HepG2 (cell line): ENCODE measurements around the gene SSTR5. TPM values are rescaled to one million over a fixed set of nuclear protein-coding genes. Genes with fewer than 3 reads are reported as not detected.

Experiments used
- ATF2 ChIP-seq: sonication (generic); formaldehyde crosslinking; IDR thresholded peaks from 2 replicates; pipeline ENCODE4 v1.4.0; 2020; ENCODE audit warnings: missing genetic modification reagents
- BRCA1 ChIP-seq: sonication (generic); formaldehyde crosslinking; IDR thresholded peaks from 2 replicates; pipeline ENCODE4 v1.4.0; 2020; ENCODE audit warnings: missing genetic modification reagents
- MAFK ChIP-seq, 2 experiments: IDR thresholded peaks in 1 of 2; conservative IDR thresholded peaks in 1 of 2; 2 replicates each; pipeline ENCODE4 v1.6.1; 2011; ENCODE audit warnings: improper control_type of control experiment in 2 of 2, low read length in 2 of 2
- MLX ChIP-seq: IDR thresholded peaks from 2 replicates; pipeline ENCODE4 v1.6.1; 2016
- NCOA1 ChIP-seq: sonication (generic); formaldehyde crosslinking; IDR thresholded peaks from 2 replicates; pipeline ENCODE4 v1.9.0; 2021; ENCODE audit warnings: missing genetic modification reagents
- SP2 ChIP-seq: sonication (generic); formaldehyde crosslinking; IDR thresholded peaks from 2 replicates; pipeline ENCODE4 v1.5.1; 2020; ENCODE audit warnings: mild to moderate bottlenecking, missing genetic modification reagents
- ZBTB26 ChIP-seq: IDR thresholded peaks from 2 replicates; pipeline ENCODE4 v1.6.1; 2016; ENCODE audit warnings: missing compliant biosample characterization, missing genetic modification reagents, borderline replicate concordance
- ZBTB38 ChIP-seq: sonication (generic); formaldehyde crosslinking; IDR thresholded peaks from 2 replicates; pipeline ENCODE4 v1.5.1; 2020; ENCODE audit warnings: mild to moderate bottlenecking, missing genetic modification reagents
- ZFY ChIP-seq: sonication (generic); formaldehyde crosslinking; IDR thresholded peaks from 2 replicates; pipeline ENCODE4 v1.4.0; 2020; ENCODE audit warnings: missing genetic modification reagents
- ZNF160 ChIP-seq: sonication (generic); formaldehyde crosslinking; IDR thresholded peaks from 2 replicates; pipeline ENCODE4 v1.8.0; 2022; ENCODE audit warnings: mild to moderate bottlenecking, inconsistent platforms, missing genetic modification reagents
- ZNF441 ChIP-seq: sonication (generic); formaldehyde crosslinking; IDR thresholded peaks from 2 replicates; pipeline ENCODE4 v1.7.0; 2021; ENCODE audit warnings: missing genetic modification reagents, borderline replicate concordance
- ZNF563 ChIP-seq: sonication (generic); formaldehyde crosslinking; IDR thresholded peaks from 2 replicates; pipeline ENCODE4 v1.8.0; 2022; ENCODE audit warnings: mild to moderate bottlenecking, moderate library complexity, missing genetic modification reagents
- ZNF780A ChIP-seq: sonication (generic); formaldehyde crosslinking; IDR thresholded peaks from 2 replicates; pipeline ENCODE4 v1.8.0; 2022; ENCODE audit warnings: mild to moderate bottlenecking, missing genetic modification reagents, moderate library complexity
- ZNF883 ChIP-seq: sonication (generic); formaldehyde crosslinking; IDR thresholded peaks from 2 replicates; pipeline ENCODE4 v1.5.1; 2020; ENCODE audit warnings: mild to moderate bottlenecking, missing genetic modification reagents; ENCODE audit errors: not compliant biosample characterization
- ZZZ3 ChIP-seq: sonication (generic); formaldehyde crosslinking; IDR thresholded peaks from 2 replicates; pipeline ENCODE4 v1.4.0; 2020; ENCODE audit warnings: missing genetic modification reagents, mild to moderate bottlenecking, borderline replicate concordance
- polyA plus RNA-seq, 8 experiments: library from polyadenylated mRNA; depleted of rRNA in 3 of 8; stranded (reverse) in 7 of 8; unstranded in 1 of 8; fragments of >200 nt; fragmentation: Illumina TruSeq in 4 of 8; extraction: Trizol in 4 of 8; gene quantifications; 2 replicates each; pipeline versions ENCODE4 v1.2.1 to v1.2.3, GENCODE V29; 2011 to 2016; ENCODE audit warnings: low read depth in 4 of 8, missing spikeins in 1 of 8, mixed read lengths in 1 of 8; ENCODE audit not compliant: insufficient read depth in 1 of 8
- total RNA-seq, 5 experiments: library from RNA; depleted of rRNA; stranded (reverse); fragments of >200 nt; fragmentation: Illumina TruSeq; extraction: Trizol; gene quantifications; 2 replicates each; pipeline ENCODE4 v1.2.3, GENCODE V29; 2016; ENCODE audit warnings: low read depth in 1 of 5
- TF ChIP-seq, protein P1 (sequence below): sonication (generic); formaldehyde crosslinking; IDR thresholded peaks from 2 replicates; pipeline ENCODE4 v1.5.0; 2020; ENCODE audit warnings: mild to moderate bottlenecking, missing genetic modification reagents, borderline replicate concordance
- TF ChIP-seq, protein P2 (sequence below): sonication (generic); formaldehyde crosslinking; conservative IDR thresholded peaks from 2 replicates; pipeline ENCODE4 v1.5.0; 2020; ENCODE audit warnings: missing genetic modification reagents

SSTR5 gene
- total and polyA plus RNA-seq, 2 of the 13 experiments (the other 11 are each of a cell fraction or from before 2014, with no cell fraction given): 0.20 to 0.49 TPM

GRCh38 chr16:1078579-1079021, 6.1 kb downstream of the SSTR5 start (continued):
- no peak for TF ChIP-seq ZBTB26 (CRISPR knock-in tag)
- 0 out of 4 replicates have a peak, but pooled peaks of 1 of the 2 experiments have one; percentile 9 for TF ChIP-seq MAFK (conservative IDR thresholded peaks at IDR 0.05 in 1 of 2, IDR thresholded peaks at IDR 0.05 in 1 of 2; ENCODE audit: low read length in 2 of 2)
- peak; percentile 64 for TF ChIP-seq ZFY (CRISPR knock-in tag)
- TF ChIP-seq ZNF441 (CRISPR knock-in tag): peak; percentile 73; the same call in 1 of the 2 replicates
- TF ChIP-seq ZBTB38: no peak; the same call in 1 of the 2 replicates
- TF ChIP-seq, protein P1, sequence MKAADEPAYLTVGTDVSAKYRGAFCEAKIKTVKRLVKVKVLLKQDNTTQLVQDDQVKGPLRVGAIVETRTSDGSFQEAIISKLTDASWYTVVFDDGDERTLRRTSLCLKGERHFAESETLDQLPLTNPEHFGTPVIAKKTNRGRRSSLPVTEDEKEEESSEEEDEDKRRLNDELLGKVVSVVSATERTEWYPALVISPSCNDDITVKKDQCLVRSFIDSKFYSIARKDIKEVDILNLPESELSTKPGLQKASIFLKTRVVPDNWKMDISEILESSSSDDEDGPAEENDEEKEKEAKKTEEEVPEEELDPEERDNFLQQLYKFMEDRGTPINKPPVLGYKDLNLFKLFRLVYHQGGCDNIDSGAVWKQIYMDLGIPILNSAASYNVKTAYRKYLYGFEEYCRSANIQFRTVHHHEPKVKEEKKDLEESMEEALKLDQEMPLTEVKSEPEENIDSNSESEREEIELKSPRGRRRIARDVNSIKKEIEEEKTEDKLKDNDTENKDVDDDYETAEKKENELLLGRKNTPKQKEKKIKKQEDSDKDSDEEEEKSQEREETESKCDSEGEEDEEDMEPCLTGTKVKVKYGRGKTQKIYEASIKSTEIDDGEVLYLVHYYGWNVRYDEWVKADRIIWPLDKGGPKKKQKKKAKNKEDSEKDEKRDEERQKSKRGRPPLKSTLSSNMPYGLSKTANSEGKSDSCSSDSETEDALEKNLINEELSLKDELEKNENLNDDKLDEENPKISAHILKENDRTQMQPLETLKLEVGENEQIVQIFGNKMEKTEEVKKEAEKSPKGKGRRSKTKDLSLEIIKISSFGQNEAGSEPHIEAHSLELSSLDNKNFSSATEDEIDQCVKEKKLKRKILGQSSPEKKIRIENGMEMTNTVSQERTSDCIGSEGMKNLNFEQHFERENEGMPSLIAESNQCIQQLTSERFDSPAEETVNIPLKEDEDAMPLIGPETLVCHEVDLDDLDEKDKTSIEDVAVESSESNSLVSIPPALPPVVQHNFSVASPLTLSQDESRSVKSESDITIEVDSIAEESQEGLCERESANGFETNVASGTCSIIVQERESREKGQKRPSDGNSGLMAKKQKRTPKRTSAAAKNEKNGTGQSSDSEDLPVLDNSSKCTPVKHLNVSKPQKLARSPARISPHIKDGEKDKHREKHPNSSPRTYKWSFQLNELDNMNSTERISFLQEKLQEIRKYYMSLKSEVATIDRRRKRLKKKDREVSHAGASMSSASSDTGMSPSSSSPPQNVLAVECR: peak; percentile 73; the same call in 1 of the 2 replicates
- peak; percentile 91 for TF ChIP-seq ZNF563
- 0 out of 2 replicates have a peak, but pooled peaks have one; percentile 49 for TF ChIP-seq BRCA1 (CRISPR knock-in tag)
- TF ChIP-seq, protein P2, sequence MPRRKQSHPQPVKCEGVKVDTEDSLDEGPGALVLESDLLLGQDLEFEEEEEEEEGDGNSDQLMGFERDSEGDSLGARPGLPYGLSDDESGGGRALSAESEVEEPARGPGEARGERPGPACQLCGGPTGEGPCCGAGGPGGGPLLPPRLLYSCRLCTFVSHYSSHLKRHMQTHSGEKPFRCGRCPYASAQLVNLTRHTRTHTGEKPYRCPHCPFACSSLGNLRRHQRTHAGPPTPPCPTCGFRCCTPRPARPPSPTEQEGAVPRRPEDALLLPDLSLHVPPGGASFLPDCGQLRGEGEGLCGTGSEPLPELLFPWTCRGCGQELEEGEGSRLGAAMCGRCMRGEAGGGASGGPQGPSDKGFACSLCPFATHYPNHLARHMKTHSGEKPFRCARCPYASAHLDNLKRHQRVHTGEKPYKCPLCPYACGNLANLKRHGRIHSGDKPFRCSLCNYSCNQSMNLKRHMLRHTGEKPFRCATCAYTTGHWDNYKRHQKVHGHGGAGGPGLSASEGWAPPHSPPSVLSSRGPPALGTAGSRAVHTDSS (CRISPR knock-in tag): no peak
- TF ChIP-seq ZNF780A (CRISPR knock-in tag): 0 out of 2 replicates have a peak, but pooled peaks have one; percentile 69
- no peak for TF ChIP-seq ZZZ3 (CRISPR knock-in tag)
- no peak for TF ChIP-seq ZNF883 (CRISPR knock-in tag)
- TF ChIP-seq ZNF160 (CRISPR knock-in tag): no peak
- no peak for TF ChIP-seq SP2
- no peak for TF ChIP-seq NCOA1 (CRISPR knock-in tag)
- peak; percentile 88 for TF ChIP-seq ATF2 (CRISPR knock-in tag)
- TF ChIP-seq MLX (CRISPR knock-in tag): peak; percentile 87
